HG03432 (cell line): ENCODE results near the gene ZNF524.

ENCODE experiments used
- ATAC-seq: cut with Tn5 transposase; IDR thresholded peaks from one replicate; pipeline ENCODE4 v1.9.1; 2021; ENCODE audit warnings: mild to moderate bottlenecking, moderate library complexity; ENCODE audit not compliant: unreplicated experiment

ZNF524 gene

GRCh38 chr19:55652311-55653128 is 52.4 kb downstream of the ZNF524 start:
- no peak for ATAC-seq
